Umbilical cord (tissue), 2 donors: ENCODE data around the gene C11orf52. TPM values are rescaled to one million over a fixed set of nuclear protein-coding genes. Genes with fewer than 3 reads are reported as not detected.
A peak's percentile ranks its signal among the peaks of the same experiment; 100 is the strongest.

Source experiments
- DNase-seq: peaks from one replicate; pipeline ENCODE4 v3.0.0-alpha.2; 2015; ENCODE audit warnings: low spot score
- total RNA-seq: library from RNA; depleted of rRNA; stranded (reverse); fragments of >200 nt; gene quantifications from one replicate; pipeline ENCODE4 v1.2.3, GENCODE V29; 2014; ENCODE audit warnings: low replicate concordance; ENCODE audit not compliant: insufficient read depth

The C11orf52 gene
- total RNA-seq, 1 donor from 2014 or later = 1.9 TPM

- DNase-seq = peak; percentile 47
These were observed 19.1 kb downstream of the C11orf52 start for GRCh38 chr11:111937844-111938243.

GRCh38 chr11:111938687-111939160 is 20.0 kb downstream of the C11orf52 start:
- peak; percentile 61 for DNase-seq

- peak; percentile 71 for DNase-seq
These were observed 21.3 kb downstream of the C11orf52 start for GRCh38 chr11:111939836-111940604.

GRCh38 chr11:111941963-111942362 is 23.2 kb downstream of the C11orf52 start:
- DNase-seq = no peak

- DNase-seq = no peak
These were observed 24.1 kb downstream of the C11orf52 start for GRCh38 chr11:111942829-111943228.

GRCh38 chr11:111944139-111944538 is 25.4 kb downstream of the C11orf52 start:
- DNase-seq = peak; percentile 60

- DNase-seq = peak; percentile 33
These were observed 25.9 kb downstream of the C11orf52 start for GRCh38 chr11:111944651-111945051.

DNA sequence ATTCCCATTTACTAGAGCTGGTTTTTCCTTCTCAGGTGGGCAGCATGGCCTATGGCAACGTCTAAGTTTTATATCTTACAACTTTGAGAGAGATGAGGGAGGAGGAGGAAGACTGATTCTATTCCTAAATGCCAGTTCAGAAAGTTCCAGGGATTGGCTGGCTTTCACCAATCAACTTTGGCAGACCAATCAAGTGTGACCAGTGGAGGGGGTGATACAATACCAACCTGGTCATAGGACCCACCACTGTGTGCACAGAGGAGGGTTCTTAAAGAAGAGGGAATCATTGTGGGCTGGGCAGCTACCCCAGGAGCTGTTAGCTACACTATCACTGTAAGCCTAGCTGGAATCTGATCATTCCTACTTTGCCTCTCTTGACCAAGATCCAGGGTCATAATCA is 26.5 kb downstream of the C11orf52 start:
- DNase-seq = no peak

DNA sequence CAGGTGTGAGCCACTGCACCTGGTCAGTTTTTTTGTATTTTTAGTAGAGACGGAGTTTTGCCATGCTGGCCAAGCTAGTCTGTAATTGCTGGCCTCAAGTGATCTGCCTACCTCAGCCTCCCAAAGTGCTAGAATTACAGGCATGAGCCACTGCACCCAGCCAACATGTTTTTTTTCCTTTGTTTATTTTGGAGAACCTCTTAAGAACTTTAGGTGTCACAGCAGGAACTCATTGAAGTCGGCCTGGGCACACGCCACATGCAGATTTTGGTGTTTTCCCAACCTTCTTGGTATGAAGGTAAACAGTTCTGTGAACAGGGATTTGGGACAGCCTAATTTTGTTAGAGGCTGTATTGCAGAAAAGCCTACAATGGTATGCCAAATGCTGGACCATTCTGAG is 27.8 kb downstream of the C11orf52 start:
- no peak for DNase-seq

DNA sequence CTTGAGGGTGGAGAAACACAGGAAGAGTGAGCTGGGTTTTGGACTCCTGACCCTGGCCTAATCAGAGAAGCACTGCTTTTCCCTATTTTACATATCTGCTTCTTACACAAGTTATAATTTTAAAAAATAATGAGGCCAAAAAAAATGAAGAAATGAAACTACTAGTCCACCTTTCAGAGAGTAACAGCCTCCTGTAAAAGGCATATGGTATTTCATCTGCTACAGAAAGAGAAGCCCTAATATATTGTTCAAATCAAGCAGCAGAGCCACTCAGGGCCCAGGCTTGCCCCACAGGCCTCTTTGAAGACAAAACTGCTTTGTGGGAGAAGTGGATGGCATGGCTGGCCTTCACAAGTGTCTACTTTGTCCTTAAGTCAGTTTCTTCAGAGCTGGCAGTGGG is 28.4 kb downstream of the C11orf52 start:
- no peak for DNase-seq

DNA sequence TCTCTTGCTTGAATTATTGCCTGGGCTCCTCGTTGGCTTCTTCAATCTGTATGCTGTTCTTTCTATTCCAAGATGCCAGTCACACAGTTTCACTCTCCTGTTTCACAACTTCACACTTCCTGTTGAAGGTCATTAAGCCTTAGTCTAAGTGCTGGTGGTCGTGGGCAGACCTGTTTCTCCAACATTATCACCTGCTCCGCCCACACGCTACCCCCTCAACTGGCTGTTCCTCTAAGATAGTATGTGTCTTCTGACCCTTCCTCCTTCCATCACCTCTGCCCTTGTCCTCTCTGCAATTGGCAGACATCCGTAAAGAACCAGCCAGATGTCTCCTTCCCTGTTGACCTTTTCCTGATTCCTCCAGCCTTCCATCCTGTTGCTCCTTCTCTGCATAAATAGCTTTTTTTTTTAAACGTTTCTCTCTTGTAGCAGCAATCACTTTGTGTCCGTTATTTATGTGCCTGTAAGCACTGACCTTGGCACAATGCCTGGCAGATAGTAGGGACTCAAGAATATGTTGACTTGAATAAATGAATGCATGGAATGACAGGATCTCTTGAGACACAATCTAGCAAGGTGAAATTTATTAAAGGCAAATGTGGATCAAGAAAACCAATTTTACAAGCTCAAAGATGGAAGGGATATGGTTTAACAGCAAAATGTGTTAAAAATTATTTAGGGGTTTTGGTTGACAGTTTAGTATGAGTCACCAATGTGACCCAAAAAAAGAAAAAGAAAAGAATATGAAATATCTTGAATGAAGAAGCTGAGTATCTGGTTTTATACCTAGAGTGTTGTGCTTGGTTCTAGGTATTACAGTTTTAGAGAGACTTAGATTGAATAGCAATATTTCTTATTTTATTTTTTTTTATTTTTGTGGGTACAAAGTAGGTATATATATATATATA is 31.1 kb downstream of the C11orf52 start:
- no peak for DNase-seq

DNA sequence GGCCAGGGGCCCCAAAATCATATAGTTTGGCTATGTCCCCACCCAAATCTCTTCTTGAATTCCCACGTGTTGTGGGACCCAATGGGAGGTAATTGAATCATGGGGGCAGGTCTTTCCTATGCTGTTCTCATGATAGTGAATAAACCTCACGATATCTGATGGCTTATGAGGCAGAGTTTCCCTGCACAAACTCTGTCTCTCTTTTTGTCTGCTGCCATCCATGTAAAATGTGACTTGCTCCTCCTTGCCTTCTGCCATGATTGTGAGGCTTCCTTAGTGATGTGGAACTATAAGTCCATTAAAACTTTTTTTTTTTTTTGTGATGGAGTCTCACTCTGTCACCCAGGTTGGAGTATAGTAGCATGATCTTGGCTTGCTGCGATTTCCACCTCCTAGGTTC is 32.9 kb downstream of the C11orf52 start:
- no peak for DNase-seq

- DNase-seq = no peak
These were observed 35.4 kb downstream of the C11orf52 start for GRCh38 chr11:111954154-111954553.

GRCh38 chr11:111957663-111958444 is 39.1 kb downstream of the C11orf52 start:
- no peak for DNase-seq

GRCh38 chr11:111960916-111961315 is 42.2 kb downstream of the C11orf52 start:
- DNase-seq = no peak

GRCh38 chr11:111961389-111962300 is 42.9 kb downstream of the C11orf52 start:
- DNase-seq = no peak

- DNase-seq = peak; percentile 93
These were observed 45.2 kb downstream of the C11orf52 start for GRCh38 chr11:111963931-111964340.

- no peak for DNase-seq
These were observed 48.0 kb downstream of the C11orf52 start for GRCh38 chr11:111966678-111967077.

- peak; percentile 51 for DNase-seq
These were observed 48.9 kb downstream of the C11orf52 start for GRCh38 chr11:111967649-111968048.

DNA sequence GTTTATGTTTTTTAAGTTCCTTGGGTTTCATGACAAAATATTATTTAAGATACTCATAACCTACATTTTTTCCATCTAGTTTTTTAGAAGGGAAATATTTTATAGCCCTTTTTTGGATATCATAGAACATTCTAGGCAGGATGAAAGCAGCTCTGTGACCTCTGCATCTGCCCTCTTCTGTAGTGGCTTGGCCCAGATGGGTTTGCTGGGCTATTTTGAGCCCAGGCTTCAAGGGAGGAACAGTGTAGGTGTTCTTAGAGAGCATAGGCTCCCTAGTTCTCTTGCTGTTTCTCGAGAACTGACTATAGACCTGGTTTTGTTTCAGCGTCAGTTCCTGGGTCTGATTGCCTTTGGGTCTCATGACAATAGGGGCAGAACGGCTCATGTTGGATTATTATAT is 50.6 kb downstream of the C11orf52 start:
- no peak for DNase-seq

- no peak for DNase-seq
These were observed 55.7 kb downstream of the C11orf52 start for GRCh38 chr11:111974446-111974845.
